ENCODE data around the gene SRRD.

Gene SRRD

GRCh38 chr22:26484360-26484706, 656 bp downstream of the SRRD start:
- peak in 2 of 5 experiments; percentile 29 to 63 for DNase-seq

GRCh38 chr22:26485013-26485412, 1.3 kb downstream of the SRRD start:
- no peak for DNase-seq

- no peak for DNase-seq
These were observed 2.2 kb downstream of the SRRD start for GRCh38 chr22:26485806-26486390.

GRCh38 chr22:26486394-26486793, 2.7 kb downstream of the SRRD start:
- DNase-seq: no peak

DNA sequence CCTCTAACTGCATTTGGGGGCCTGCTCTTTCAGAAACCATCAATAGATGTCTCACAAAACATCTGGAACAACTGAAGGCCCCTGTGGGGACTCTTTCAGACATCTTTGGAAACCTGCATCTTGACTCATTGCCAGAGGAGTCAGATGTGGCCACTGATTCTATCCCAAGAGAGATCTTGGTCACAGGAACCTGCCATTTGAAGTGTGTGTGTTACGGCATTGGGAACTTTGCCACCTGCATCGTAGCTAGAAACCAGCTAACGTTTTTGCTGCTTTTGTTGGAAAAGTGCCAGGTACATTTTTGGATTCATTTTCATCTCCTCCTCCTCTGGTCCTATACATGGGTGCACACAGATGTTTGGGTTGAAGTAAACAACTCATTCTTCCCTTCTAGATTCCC, 4.3 kb downstream of the SRRD start:
- no peak for DNase-seq

- DNase-seq: no peak
These were observed 5.9 kb downstream of the SRRD start for GRCh38 chr22:26489447-26490036.

DNA sequence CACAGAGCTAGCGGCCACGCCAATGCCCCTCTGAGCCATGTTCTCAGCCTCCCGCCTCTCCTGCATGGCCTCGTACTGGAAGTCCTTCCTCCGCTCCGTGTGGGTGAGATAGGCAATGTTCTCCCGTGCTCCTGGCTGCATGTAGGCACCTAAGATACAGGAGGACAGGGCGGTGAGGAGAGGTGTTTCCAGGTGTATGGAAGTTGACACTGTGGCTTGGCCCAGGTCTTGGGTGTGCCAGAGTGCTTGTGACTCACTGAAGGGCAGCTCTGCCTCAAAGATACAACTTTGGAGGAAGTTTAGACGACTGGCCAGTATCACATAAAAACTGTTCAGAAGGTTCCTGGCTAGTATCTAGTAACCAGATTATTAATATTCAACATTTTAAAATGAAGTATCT, 8.5 kb downstream of the SRRD start:
- no peak for DNase-seq

GRCh38 chr22:26494506-26494905, 10.8 kb downstream of the SRRD start:
- DNase-seq: no peak

DNA sequence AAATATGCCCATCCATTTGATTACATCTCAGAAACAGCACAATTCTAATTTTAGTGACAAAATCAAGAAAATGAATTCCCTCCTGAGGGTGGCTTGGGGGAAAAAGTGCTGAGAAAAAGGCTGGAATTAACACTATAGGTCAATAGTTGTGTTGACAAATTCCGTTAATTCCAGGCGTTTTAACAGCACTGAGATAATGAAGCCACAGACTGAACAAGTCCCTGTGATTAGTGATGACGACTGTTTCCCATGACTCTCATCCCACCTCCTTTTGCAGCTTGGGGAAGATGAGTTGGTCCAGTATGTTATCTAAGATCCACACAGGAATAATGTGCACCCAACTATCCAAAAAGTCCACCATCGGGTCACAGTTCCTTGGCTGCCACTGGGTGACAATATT, 12.8 kb downstream of the SRRD start:
- no peak for DNase-seq

DNA sequence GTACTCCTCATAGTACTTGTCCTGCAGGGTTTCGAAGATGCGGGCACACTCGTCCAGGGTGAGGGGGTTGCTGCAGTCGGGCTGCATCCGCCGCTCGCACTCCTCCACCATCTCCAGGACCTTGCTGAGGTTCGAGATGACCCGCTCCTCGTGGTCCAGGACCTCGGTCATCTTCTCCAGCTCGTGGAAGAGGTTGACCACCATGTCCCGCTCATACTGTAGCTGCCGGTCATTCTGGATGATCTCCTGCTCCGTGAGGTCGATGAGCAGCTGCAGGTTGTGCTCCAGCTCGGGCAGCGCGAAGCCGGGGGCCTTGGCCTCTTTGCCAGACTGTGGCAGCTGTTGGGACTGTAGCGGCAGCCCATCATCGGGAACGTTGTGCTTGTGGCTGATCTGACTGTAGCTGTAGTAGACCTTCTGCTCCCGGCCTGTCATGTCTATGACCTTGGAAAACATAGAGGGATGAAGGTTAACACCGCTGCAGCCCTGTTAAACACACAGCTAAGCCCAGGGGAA, 15.6 kb downstream of the SRRD start:
- DNase-seq: no peak

DNA sequence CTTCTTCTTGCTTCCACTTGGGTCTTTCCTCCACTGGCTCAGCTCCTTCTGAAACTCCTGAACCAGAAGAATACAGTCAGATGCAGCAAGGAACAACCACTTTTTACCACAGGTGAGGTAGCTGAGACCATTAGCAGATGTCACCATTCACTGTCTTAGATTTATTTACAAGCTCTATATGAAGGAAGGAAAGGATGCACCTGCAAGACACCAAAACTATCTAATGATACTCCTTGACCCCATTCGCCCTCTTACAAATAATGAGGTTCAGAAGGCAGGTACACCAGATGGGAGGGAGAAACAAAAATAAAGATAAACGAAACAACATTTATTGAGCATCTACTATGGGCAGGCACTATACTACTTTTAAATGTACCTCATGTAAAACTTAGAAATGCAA, 18.3 kb downstream of the SRRD start:
- no peak for DNase-seq

DNA sequence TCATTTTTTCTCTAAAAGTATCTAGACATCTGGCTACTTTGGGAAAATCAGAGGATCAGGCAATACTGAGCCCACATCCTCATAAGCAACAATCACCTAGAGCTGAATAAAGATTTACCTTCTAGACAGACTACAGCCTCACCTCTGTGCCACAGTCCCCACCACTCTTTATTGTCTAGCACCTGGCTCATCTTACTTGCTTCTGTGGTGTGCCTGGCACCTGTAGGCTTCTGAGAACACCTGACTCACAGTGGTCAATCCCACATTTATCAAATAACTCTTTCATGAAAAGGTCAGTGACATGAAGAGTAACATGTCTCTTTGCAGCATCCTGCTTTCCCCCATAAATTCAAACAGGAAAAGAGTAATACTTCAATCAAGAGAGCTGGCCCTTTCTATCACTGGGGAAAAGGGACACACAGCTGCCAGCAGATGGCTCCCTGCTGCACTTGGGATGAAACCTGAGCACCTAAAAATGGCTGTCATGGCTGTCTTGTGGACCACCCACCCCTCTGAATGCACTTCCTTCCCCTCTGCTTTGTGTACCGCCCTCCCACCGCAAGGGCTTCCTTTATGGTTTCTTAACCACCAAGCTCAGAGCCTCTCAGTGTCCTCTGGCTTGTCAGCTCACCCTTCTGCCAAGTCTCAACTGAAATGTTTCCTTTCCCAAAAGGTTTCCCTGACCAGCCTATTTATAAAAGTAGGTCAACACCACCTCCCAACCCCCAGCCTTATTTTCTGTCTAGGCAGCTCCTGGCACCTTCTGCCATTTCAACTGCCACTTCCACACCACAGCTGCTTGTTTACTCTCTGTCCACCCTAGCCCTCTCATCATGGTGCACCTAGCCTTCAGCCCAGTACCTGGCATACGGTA, 19.2 kb downstream of the SRRD start:
- DNase-seq: peak in 3 of 5 experiments; percentile 40 to 90 (median 75)

DNA sequence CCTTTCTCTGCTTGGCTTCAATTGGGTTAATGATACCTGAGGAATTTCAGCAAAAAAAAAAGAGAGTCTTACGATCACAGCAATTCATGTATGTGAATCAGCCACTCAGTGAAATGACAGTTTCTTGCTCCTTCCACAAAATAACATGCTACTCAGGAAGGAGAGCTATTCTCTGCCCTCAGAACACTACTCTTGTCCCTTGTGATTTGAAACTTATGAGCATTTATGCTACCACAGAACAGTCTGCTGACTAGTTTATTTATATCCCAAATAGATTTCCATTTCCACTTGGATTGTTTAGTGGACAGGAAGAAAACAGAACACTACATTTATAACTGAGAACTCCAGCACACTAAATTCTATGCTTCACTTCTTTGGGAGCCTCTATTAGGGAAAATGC, 20.1 kb downstream of the SRRD start:
- no peak for DNase-seq

DNA sequence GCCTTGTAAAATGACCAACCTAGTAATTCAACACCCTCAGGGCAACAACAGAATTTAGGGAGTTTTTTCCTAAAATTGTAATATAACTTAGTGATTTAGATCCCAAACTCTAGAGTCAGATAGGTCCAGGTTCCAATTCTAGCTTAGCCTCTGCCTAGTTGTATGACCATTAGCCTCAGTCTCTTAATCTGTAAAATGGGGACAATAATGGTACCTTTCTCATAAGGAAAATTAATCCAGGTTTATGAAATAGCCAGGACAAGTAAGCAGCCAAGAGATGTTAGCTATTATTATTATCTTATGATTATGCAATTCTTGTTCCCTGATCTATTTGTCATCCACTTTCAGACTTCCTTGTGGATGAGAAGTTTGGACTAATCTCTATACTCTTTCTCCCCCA, 24.5 kb downstream of the SRRD start:
- no peak for DNase-seq

- peak; percentile 76 to 93 (median 86) for DNase-seq
These were observed 28.6 kb downstream of the SRRD start, which contains the start of gene TFIP11 for GRCh38 chr22:26512149-26512793. TFIP11 (minus strand) TSS chr22:26512473; CDS start chr22:26510272, 2,201 bp downstream.

DNA sequence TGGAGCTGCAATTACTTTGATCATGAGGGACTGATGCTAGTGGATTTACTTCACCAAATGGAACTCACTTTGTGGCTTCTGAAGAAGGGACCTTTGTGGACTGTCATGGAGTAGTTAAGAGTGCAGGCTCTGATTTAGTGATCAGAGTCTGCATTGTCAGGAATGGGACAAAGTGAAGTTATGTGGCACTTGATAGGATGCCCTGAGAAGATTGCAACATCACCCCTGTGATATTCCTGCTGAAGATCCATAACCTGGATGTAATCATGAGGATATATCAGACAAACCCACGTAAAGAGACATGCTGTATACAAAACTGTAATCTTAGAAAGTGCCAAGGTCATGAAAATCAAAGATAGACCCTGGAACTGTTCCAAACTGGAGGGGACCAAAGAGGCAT, 30.2 kb downstream of the SRRD start:
- no peak for DNase-seq

- no peak for DNase-seq
These were observed 30.9 kb downstream of the SRRD start for GRCh38 chr22:26514419-26515161.

DNA sequence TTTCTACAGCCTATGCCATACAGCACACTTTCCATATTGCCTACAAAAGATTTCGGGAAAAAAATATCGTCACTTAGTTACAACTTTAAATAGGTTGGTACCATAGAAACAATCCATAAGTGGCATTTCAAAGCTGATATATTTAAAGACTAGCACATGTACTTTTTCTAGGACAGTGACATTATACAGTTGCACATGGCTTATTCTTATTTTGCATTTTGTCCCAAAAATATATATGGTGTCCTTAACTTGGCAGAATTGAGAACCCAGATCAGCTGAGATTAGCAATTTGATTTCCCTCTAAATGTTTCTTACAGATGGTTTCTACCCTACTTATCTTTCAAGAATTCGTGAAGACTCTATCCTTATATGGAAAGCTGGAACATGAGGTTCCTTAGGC, 32.3 kb downstream of the SRRD start:
- no peak for DNase-seq

- DNase-seq: peak in 1 of 5 experiments; percentile 13
These were observed 32.8 kb downstream of the SRRD start for GRCh38 chr22:26516503-26516902.

DNA sequence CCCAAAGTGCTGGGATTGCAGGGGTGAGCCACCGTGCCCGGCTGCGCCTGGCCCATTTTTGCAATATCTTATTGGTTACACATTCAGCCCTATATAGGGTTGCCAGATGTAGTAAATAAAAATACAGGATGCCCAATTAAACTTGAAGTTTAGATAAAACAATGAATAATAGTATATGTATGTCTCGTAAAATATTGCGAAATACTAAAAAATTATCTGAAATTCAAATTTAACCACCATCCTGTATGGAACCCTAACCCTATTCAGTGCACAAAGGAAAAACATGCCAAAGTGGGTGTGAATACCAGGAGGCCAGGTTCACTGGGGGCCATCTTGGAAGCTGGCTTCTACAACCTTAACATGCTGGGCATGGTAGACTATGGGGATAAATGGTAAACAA, 33.8 kb downstream of the SRRD start:
- no peak for DNase-seq

- DNase-seq: no peak
These were observed 38.3 kb downstream of the SRRD start for GRCh38 chr22:26522012-26522411.

DNA sequence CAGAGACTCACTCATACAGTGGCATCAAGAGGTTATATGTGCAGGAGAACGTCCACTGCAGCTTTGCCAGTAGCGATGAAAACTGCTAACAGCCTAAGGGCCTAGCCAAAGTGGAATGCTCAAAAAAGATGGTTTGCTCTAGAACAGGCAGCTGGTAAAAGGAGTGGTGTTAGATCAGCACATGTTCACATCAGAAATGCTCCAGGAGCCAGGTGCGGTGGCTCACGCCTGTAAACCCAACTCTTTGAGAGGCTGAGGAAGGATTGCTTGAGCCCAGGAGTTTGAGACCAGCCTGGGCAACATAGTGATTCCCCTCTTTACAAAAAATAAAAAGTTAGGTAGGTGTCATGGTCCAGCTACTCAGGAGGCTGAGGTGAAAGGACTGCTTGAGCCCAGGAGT, 38.9 kb downstream of the SRRD start:
- no peak for DNase-seq

GRCh38 chr22:26524870-26525269, 41.2 kb downstream of the SRRD start:
- no peak for DNase-seq

All from T-helper 2 cell (primary cell).